Astrocyte of the hippocampus (primary cell): ENCODE results near the gene C17orf50.
A peak's percentile ranks its signal among the peaks of the same experiment; 100 is the strongest.

Source experiments
- DNase-seq: peaks from one replicate; pipeline ENCODE4 v3.0.0; 2011; ENCODE audit warnings: low read depth, low spot score

C17orf50 gene

GRCh38 chr17:35760587-35760986 is at the start of gene C17orf50:
C17orf50 (plus strand) TSS chr17:35760887; CDS start chr17:35760942, 55 bp downstream.
- no peak for DNase-seq

GRCh38 chr17:35710950-35711349 is 49.7 kb upstream of the C17orf50 start:
- DNase-seq, result no peak

GRCh38 chr17:35713069-35713728 is 47.5 kb upstream of the C17orf50 start:
- peak; percentile 88 for DNase-seq

- DNase-seq, result no peak
Measured at GRCh38 chr17:35714988-35715387, 45.7 kb upstream of the C17orf50 start.

- DNase-seq, result no peak
Measured at GRCh38 chr17:35715416-35715815, 45.3 kb upstream of the C17orf50 start.

- no peak for DNase-seq
Measured at GRCh38 chr17:35716173-35716572, 44.5 kb upstream of the C17orf50 start.

GRCh38 chr17:35716897-35717465 is 43.7 kb upstream of the C17orf50 start:
- DNase-seq, result peak; percentile 30

- DNase-seq, result no peak
Measured at GRCh38 chr17:35717475-35717874, 43.2 kb upstream of the C17orf50 start.

GRCh38 chr17:35723735-35724134 is 37.0 kb upstream of the C17orf50 start:
- no peak for DNase-seq

GRCh38 chr17:35725058-35725457 is 35.6 kb upstream of the C17orf50 start:
- DNase-seq, result no peak

- no peak for DNase-seq
Measured at GRCh38 chr17:35725802-35726126, 34.9 kb upstream of the C17orf50 start.

GRCh38 chr17:35726127-35726952 is 34.3 kb upstream of the C17orf50 start:
- peak; percentile 86 for DNase-seq

- no peak for DNase-seq
Measured at GRCh38 chr17:35726953-35727460, 33.7 kb upstream of the C17orf50 start.

- no peak for DNase-seq
Measured at GRCh38 chr17:35727635-35728034, 33.1 kb upstream of the C17orf50 start.

- DNase-seq, result no peak
Measured at GRCh38 chr17:35728551-35728950, 32.1 kb upstream of the C17orf50 start.

GRCh38 chr17:35729405-35729833 is 31.3 kb upstream of the C17orf50 start:
- peak; percentile 43 for DNase-seq

GRCh38 chr17:35730400-35731005 is 30.2 kb upstream of the C17orf50 start:
- DNase-seq, result no peak

- DNase-seq, result peak; percentile 81
Measured at GRCh38 chr17:35731239-35731916, 29.3 kb upstream of the C17orf50 start, which contains the start of gene RASL10B. RASL10B (plus strand) TSS chr17:35731639; CDS start chr17:35735185, 3,546 bp downstream.

- peak; percentile 45 for DNase-seq
Measured at GRCh38 chr17:35731917-35732805, 28.5 kb upstream of the C17orf50 start.

- no peak for DNase-seq
Measured at GRCh38 chr17:35732806-35733136, 27.9 kb upstream of the C17orf50 start.
